OCI-LY3 (cell line): ENCODE measurements around the gene CCDC141.

ENCODE experiments used
- H2AFZ ChIP-seq: fragments of 200-600, 300-600 bp; shearing (Covaris generic); 2 replicates; pipeline ENCODE4 v1.6.0; 2014; ENCODE audit warnings: antibody characterized with exemption, low read depth, low read length
- H3K27ac ChIP-seq: fragments of 200-600, 300-600 bp; sonication (generic); 2 replicates; pipeline ENCODE4 v1.5.1; 2014; ENCODE audit warnings: mild to moderate bottlenecking, low read length, moderate library complexity, mixed read lengths
- H3K27me3 ChIP-seq: fragments of 200-600, 300-600 bp; sonication (generic); 2 replicates; pipeline ENCODE4 v1.6.1; 2014; ENCODE audit warnings: low read depth, low read length, mixed read lengths
- H3K36me3 ChIP-seq: fragments of 200-600, 300-600 bp; sonication (generic); replicated peaks from 2 replicates; pipeline ENCODE3; 2014; ENCODE audit warnings: low read depth, low read length, mixed read lengths
- H3K4me1 ChIP-seq: fragments of 300-600, 200-600 bp; sonication (generic); 2 replicates; pipeline ENCODE4 v1.6.1; 2014; ENCODE audit warnings: low read length, mixed read lengths
- H3K4me2 ChIP-seq: fragments of 200-600, 300-600 bp; sonication (generic); 2 replicates; pipeline ENCODE4 v1.6.1; 2014; ENCODE audit warnings: low read length, mixed read lengths
- H3K4me3 ChIP-seq: fragments of 300-600, 200-600 bp; sonication (generic); 2 replicates; pipeline ENCODE4 v1.5.1; 2014; ENCODE audit warnings: antibody characterized with exemption, mild to moderate bottlenecking, low read length, moderate library complexity
- H3K79me2 ChIP-seq: fragments of 300-600, 200-600 bp; shearing (Covaris generic); 2 replicates; pipeline ENCODE4 v1.6.1; 2014; ENCODE audit warnings: mild to moderate bottlenecking, low read length, mixed read lengths
- H3K9ac ChIP-seq: fragments of 300-600, 200-600 bp; shearing (Covaris generic); 2 replicates; pipeline ENCODE4 v1.6.0; 2014; ENCODE audit warnings: mild to moderate bottlenecking, low read length, moderate library complexity
- H3K9me3 ChIP-seq: fragments of 200-600, 300-600 bp; shearing (Covaris generic); 2 replicates; pipeline ENCODE4 v1.6.1; 2014; ENCODE audit warnings: low read length, mixed read lengths; ENCODE audit not compliant: insufficient read depth
- H4K20me1 ChIP-seq: fragments of 200-600, 300-600 bp; sonication (generic); 2 replicates; pipeline ENCODE4 v1.6.1; 2016; ENCODE audit warnings: low read length, mixed read lengths; ENCODE audit not compliant: insufficient read depth
- EZH2phosphoT487 ChIP-seq: fragments of 200-600 bp; shearing (Covaris generic); IDR thresholded peaks from 2 replicates; pipeline ENCODE4 v1.6.1; 2018; ENCODE audit warnings: antibody characterized with exemption, mixed run types, low read depth
- TF ChIP-seq, protein P1 (sequence below): fragments of 200-600, 300-600 bp; sonication (generic); IDR thresholded peaks from 2 replicates; pipeline ENCODE4 v1.5.1; 2014; ENCODE audit warnings: antibody characterized with exemption, low read length, low read depth

CCDC141 gene

DNA sequence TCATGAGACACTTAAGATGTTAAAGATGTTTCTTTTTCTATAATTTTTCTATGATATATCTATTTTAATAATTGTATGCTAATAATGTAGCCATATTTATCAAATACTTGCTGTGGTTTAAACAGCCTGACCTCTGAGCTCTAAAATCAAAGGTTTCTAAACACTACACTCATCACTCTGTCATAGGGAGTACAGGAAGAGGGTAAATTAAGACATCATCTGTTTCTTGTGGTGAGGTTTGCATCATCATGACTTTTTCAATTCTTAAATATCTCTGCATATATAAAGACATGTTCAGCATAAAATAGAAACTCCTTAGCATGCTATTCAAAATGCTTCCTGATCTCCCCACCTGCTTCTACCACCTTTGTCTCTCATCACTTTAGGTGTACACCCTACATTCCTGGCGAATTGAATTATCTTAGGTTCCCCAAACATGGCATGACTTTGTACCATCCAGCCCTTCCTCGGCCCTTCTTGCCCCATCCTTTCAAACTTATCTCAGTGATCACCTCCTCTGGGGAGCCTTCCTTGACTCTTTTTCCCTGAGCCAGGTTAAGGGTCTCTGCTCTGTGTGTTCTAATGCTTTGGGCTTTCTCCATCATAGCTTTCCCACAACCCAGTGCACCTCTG lies 137.4 kb downstream of the CCDC141 start:
- Histone ChIP-seq H3K9ac (no peak overlapping the region), H3K27me3 (no peaks in the 10 kb centered on the region), H3K4me3 (no peak overlapping the region), H3K4me1 (peaks cover 15% of the 10 kb centered on the region), H3K27ac (no peak overlapping the region), H3K79me2 (no peaks in the 10 kb centered on the region), H3K9me3 (no peaks in the 10 kb centered on the region), H2AFZ (no peak overlapping the region), H3K4me2 (peak overlapping the region; percentile 30), H3K36me3 (no peaks in the 10 kb centered on the region), H4K20me1 (no peaks in the 10 kb centered on the region)
- TF ChIP-seq, protein P1, sequence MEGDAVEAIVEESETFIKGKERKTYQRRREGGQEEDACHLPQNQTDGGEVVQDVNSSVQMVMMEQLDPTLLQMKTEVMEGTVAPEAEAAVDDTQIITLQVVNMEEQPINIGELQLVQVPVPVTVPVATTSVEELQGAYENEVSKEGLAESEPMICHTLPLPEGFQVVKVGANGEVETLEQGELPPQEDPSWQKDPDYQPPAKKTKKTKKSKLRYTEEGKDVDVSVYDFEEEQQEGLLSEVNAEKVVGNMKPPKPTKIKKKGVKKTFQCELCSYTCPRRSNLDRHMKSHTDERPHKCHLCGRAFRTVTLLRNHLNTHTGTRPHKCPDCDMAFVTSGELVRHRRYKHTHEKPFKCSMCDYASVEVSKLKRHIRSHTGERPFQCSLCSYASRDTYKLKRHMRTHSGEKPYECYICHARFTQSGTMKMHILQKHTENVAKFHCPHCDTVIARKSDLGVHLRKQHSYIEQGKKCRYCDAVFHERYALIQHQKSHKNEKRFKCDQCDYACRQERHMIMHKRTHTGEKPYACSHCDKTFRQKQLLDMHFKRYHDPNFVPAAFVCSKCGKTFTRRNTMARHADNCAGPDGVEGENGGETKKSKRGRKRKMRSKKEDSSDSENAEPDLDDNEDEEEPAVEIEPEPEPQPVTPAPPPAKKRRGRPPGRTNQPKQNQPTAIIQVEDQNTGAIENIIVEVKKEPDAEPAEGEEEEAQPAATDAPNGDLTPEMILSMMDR, result no peak
- TF ChIP-seq EZH2phosphoT487, result no peak

DNA sequence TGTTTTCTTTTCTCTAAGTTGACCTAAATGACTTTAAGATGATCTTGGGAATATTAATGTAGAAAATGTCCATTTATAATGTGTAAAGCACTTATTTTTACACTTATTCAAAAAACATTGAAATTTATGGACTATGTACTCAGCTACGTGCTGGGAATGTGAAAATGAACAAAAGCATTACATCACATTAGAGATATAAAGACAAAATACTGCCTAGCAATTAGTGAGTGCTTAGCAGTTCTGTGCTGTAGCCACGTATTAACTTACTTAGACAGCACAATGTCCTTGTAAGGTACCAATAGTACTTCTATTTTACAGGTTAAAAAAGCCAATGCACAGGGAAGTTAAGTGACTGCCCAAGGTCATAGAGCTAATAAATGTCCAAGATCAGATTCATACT lies 138.9 kb downstream of the CCDC141 start:
- H2AFZ ChIP-seq, result no peak overlapping the region
- TF ChIP-seq, protein P1, result no peak
- TF ChIP-seq EZH2phosphoT487, result no peak
- H3K4me2 ChIP-seq, result no peak overlapping the region
- H4K20me1 ChIP-seq, result no peaks in the 10 kb centered on the region
- H3K27ac ChIP-seq, result no peak overlapping the region
- no peaks in the 10 kb centered on the region for H3K36me3 ChIP-seq
- H3K9ac ChIP-seq, result no peak overlapping the region
- H3K79me2 ChIP-seq, result no peaks in the 10 kb centered on the region
- H3K4me3 ChIP-seq, result no peak overlapping the region
- no peaks in the 10 kb centered on the region for H3K27me3 ChIP-seq
- no peaks in the 10 kb centered on the region for H3K9me3 ChIP-seq
- peaks cover 15% of the 10 kb centered on the region for H3K4me1 ChIP-seq

DNA sequence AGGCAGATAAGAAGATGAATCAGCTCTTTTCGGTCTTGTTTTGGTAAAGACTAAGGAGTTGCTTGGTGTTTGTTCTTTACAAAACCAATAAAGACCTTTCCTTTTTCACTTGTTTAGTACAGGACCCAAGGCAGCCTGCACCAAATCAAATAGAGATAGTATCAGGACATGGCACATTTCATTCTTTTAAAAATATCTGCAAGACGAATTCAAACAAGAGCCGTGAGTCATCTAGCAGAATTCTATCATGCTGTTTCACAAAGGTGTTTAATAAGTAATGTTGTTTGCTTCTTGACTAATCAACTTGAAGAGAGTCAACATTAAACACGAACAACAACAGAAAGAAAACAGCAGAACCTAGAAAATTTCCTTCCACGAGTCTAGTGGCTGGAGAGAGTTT lies 139.9 kb downstream of the CCDC141 start:
- no peaks in the 10 kb centered on the region for H3K9me3 ChIP-seq
- H3K27me3 ChIP-seq, result no peaks in the 10 kb centered on the region
- no peak overlapping the region for H3K9ac ChIP-seq
- no peak overlapping the region for H3K27ac ChIP-seq
- H4K20me1 ChIP-seq, result no peaks in the 10 kb centered on the region
- H3K4me2 ChIP-seq, result no peak overlapping the region
- peaks cover 15% of the 10 kb centered on the region for H3K4me1 ChIP-seq
- no peak overlapping the region for H3K4me3 ChIP-seq
- no peaks in the 10 kb centered on the region for H3K79me2 ChIP-seq
- H3K36me3 ChIP-seq, result no peaks in the 10 kb centered on the region
- no peak overlapping the region for H2AFZ ChIP-seq
- TF ChIP-seq, protein P1, result no peak
- no peak for TF ChIP-seq EZH2phosphoT487

DNA sequence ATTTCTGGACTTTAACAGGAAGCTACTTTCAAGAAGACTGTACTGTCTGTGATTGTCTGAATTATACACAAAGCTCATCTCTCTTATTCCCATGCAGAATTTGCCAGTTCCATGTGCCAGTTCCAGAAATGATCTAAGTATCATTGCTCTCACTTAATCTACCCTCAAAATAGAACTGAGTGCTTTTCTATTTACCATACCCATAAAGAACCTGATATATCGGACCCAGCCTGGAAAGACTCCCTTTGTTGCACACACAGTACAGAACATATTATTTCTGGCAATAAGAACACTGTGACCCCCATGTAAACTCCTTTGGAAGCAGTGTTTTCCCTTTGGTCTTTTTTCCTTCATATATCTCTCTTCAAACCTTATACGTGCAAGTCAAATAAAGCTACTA lies 140.4 kb downstream of the CCDC141 start:
- peaks cover 15% of the 10 kb centered on the region for H3K4me1 ChIP-seq
- H3K4me2 ChIP-seq, result no peak overlapping the region
- H2AFZ ChIP-seq, result no peak overlapping the region
- no peaks in the 10 kb centered on the region for H3K9me3 ChIP-seq
- H4K20me1 ChIP-seq, result no peaks in the 10 kb centered on the region
- no peaks in the 10 kb centered on the region for H3K79me2 ChIP-seq
- TF ChIP-seq EZH2phosphoT487, result no peak
- TF ChIP-seq, protein P1, result no peak
- no peak overlapping the region for H3K9ac ChIP-seq
- H3K4me3 ChIP-seq, result no peak overlapping the region
- H3K27me3 ChIP-seq, result no peaks in the 10 kb centered on the region
- no peaks in the 10 kb centered on the region for H3K36me3 ChIP-seq
- H3K27ac ChIP-seq, result no peak overlapping the region
